Small intestine (tissue), 7 donors: ENCODE data around the gene GDPD3. TPM values are rescaled to one million over a fixed set of nuclear protein-coding genes. Genes with fewer than 3 reads are reported as not detected.

ENCODE experiments used
- DNase-seq, 2 donors: peaks; one replicate each; pipeline versions ENCODE4 v3.0.0 to v3.0.0-alpha.2; 2013
- FAIRE-seq: peaks from 2 replicates; lab custom pipeline; 2012; peaks lifted over from hg19 to GRCh38; lab: Jason Lieb, UNC
- H3K27ac ChIP-seq, 3 donors: one replicate each; pipeline ENCODE4 v1.5.1; 2013; ENCODE audit warnings: low read length in 2 of 3, mild to moderate bottlenecking in 2 of 3, control low read depth in 1 of 3, inconsistent platforms in 1 of 3, low read depth in 1 of 3, moderate library complexity in 1 of 3
- H3K27me3 ChIP-seq, 3 donors: one replicate each; pipeline ENCODE4 v1.6.1; 2013; ENCODE audit warnings: low read length in 3 of 3, inconsistent platforms in 1 of 3; ENCODE audit not compliant: control insufficient read depth in 3 of 3, insufficient read depth in 3 of 3
- H3K36me3 ChIP-seq, 3 donors: one replicate each; pipeline ENCODE4 v1.6.1; 2013; ENCODE audit warnings: low read length in 3 of 3, inconsistent platforms in 1 of 3, low read depth in 1 of 3, mild to moderate bottlenecking in 1 of 3, moderate library complexity in 1 of 3; ENCODE audit not compliant: control insufficient read depth in 3 of 3, insufficient read depth in 2 of 3
- H3K4me1 ChIP-seq, 3 donors: one replicate each; pipeline ENCODE4 v1.6.1; 2013; ENCODE audit warnings: low read length in 2 of 3, inconsistent platforms in 1 of 3, low read depth in 1 of 3, mild to moderate bottlenecking in 1 of 3, moderate library complexity in 1 of 3; ENCODE audit not compliant: control insufficient read depth in 3 of 3, insufficient read depth in 2 of 3
- H3K4me3 ChIP-seq, 3 donors: one replicate each; pipeline ENCODE4 v1.5.1; 2013; ENCODE audit warnings: low read length in 3 of 3, control low read depth in 1 of 3, inconsistent platforms in 1 of 3, low read depth in 1 of 3, mild to moderate bottlenecking in 1 of 3, moderate library complexity in 1 of 3
- H3K9me3 ChIP-seq, 2 donors: one replicate each; pipeline ENCODE4 v1.6.1; 2013; ENCODE audit warnings: low read depth in 1 of 2, low read length in 1 of 2; ENCODE audit not compliant: control insufficient read depth in 2 of 2, insufficient read depth in 1 of 2
- WGBS, 3 donors: extraction: QIAGEN DNeasy Blood & Tissue Kit; methylation state at CpG; one replicate each; pipeline ENCODE4 v1.1.7; 2013; 5-methylcytosine and 5-hydroxymethylcytosine counted together
- polyA plus RNA-seq, 4 donors: library from polyadenylated mRNA; stranded (reverse) in 3 of 4; unstranded in 1 of 4; fragments of 200-250 nt in 3 of 4; fragments of 120-200 nt in 1 of 4; gene quantifications; one replicate each; pipeline versions ENCODE4 v1.2.1 to v1.2.3, GENCODE V29; 2013
- donor health status: healthy with polysubstance abuse.
- donor health status: control.
- donor health status: control.
- donor health status: Bipolar disorder and iron deficiency.
- donor health status: healthy.

GDPD3 gene
- polyA plus RNA-seq, 4 donors: 13.2 to 23.9 (median 19.5) TPM

- 76 to 81% (median 80%) methylated on average over 27 to 29 of the region's 29 CpGs for whole genome bisulfite sequencing, 3 donors
- no peak overlapping the region for H3K27ac ChIP-seq
- FAIRE-seq (no peak), DNase-seq (peak; percentile 69 to 79)
- peaks cover 7 to 96% (median 28%) of the 10 kb centered on the region in 3 donors for H3K36me3 ChIP-seq
- no peak overlapping the region for H3K4me3 ChIP-seq
- H3K9me3 ChIP-seq: no peaks in the 10 kb centered on the region
- H3K4me1 ChIP-seq: peaks cover 3 to 46% (median 4%) of the 10 kb centered on the region in 3 donors
- no peaks in the 10 kb centered on the region for H3K27me3 ChIP-seq
Measured at GRCh38 chr16:30112197-30113030, 923 bp downstream of the GDPD3 start.

GRCh38 chr16:30110661-30111060 is 2.7 kb downstream of the GDPD3 start:
- H3K9me3 ChIP-seq: no peaks in the 10 kb centered on the region
- DNase-seq (no peak), FAIRE-seq (no peak)
- H3K27ac ChIP-seq: no peak overlapping the region
- H3K36me3 ChIP-seq: peaks cover 6 to 95% (median 22%) of the 10 kb centered on the region in 3 donors
- H3K27me3 ChIP-seq: no peaks in the 10 kb centered on the region
- H3K4me3 ChIP-seq: no peak overlapping the region
- peaks cover 0 to 28% (median 3%) of the 10 kb centered on the region in 3 donors for H3K4me1 ChIP-seq
- 68 to 81% (median 71%) methylated on average over 7 of the region's 7 CpGs for WGBS, 3 donors

- Histone ChIP-seq H3K36me3 (peaks cover 8 to 88% (median 16%) of the 10 kb centered on the region in 3 donors), H3K4me1 (peaks cover 0 to 15% (median 0%) of the 10 kb centered on the region in 3 donors), H3K9me3 (no peaks in the 10 kb centered on the region), H3K27ac (no peak overlapping the region), H3K4me3 (no peak overlapping the region), H3K27me3 (no peaks in the 10 kb centered on the region)
- no peak for FAIRE-seq
- DNase-seq: no peak
- WGBS, 3 donors: 78 to 82% (median 82%) methylated on average over 15 of the region's 15 CpGs
Measured at GRCh38 chr16:30108059-30108850, 5.1 kb downstream of the GDPD3 start.

GRCh38 chr16:30104492-30104891 is 8.8 kb downstream of the GDPD3 start:
- Histone ChIP-seq H3K27me3 (no peaks in the 10 kb centered on the region), H3K4me1 (peaks cover 0 to 13% (median 0%) of the 10 kb centered on the region in 3 donors), H3K27ac (no peak overlapping the region), H3K36me3 (peaks cover 0 to 57% (median 5%) of the 10 kb centered on the region in 3 donors), H3K4me3 (no peak overlapping the region), H3K9me3 (no peaks in the 10 kb centered on the region)
- 57 to 74% (median 70%) methylated on average over 6 of the region's 6 CpGs for WGBS, 3 donors
- no peak for DNase-seq
- no peak for FAIRE-seq

- no peak overlapping the region for H3K27ac ChIP-seq
- 89 to 92% (median 91%) methylated on average over 4 of the region's 4 CpGs for WGBS, 3 donors
- FAIRE-seq: no peak
Measured at GRCh38 chr16:30104090-30104489, 9.2 kb downstream of the GDPD3 start.

GRCh38 chr16:30096862-30097563 is 16.3 kb downstream of the GDPD3 start:
- FAIRE-seq (no peak), DNase-seq (no peak)
- Histone ChIP-seq H3K27ac (peak overlapping the region; percentile 65 to 77 (median 70)), H3K4me3 (no peak overlapping the region), H3K9me3 (peaks cover 1 to 23% of the 10 kb centered on the region in 2 donors), H3K36me3 (peaks cover 0 to 24% (median 3%) of the 10 kb centered on the region in 3 donors), H3K4me1 (peaks cover 2 to 22% (median 6%) of the 10 kb centered on the region in 3 donors), H3K27me3 (no peaks in the 10 kb centered on the region)
- WGBS, 3 donors: 96 to 97% (median 96%) methylated on average over 18 of the region's 18 CpGs

More at GRCh38 chr16:30104090-30104489, 9.2 kb downstream of the GDPD3 start:
- DNase-seq: no peak
- Histone ChIP-seq H3K4me1 (peaks cover 0 to 13% (median 0%) of the 10 kb centered on the region in 3 donors), H3K4me3 (no peak overlapping the region), H3K9me3 (no peaks in the 10 kb centered on the region), H3K27me3 (no peaks in the 10 kb centered on the region), H3K36me3 (peaks cover 0 to 54% (median 5%) of the 10 kb centered on the region in 3 donors)

- peak within 1 kb of the TSS; percentile 68 to 88 (median 78) for H3K4me3 ChIP-seq
- peak within 1 kb of the TSS; percentile 65 to 95 (median 77) for H3K27ac ChIP-seq
- DNase-seq (peak; percentile 87 to 93), FAIRE-seq (no peak)
- peaks cover 2 to 26% (median 6%) of the 10 kb centered on the region in 3 donors for H3K4me1 ChIP-seq
- H3K27me3 ChIP-seq: no peaks in the 10 kb centered on the region
- WGBS, 3 donors: 9 to 20% (median 10%) methylated on average over 34 to 77 of the region's 77 CpGs
- peaks cover 1 to 23% of the 10 kb centered on the region in 2 donors for H3K9me3 ChIP-seq
- H3K36me3 ChIP-seq: peaks cover 0 to 24% (median 3%) of the 10 kb centered on the region in 3 donors
Measured at GRCh38 chr16:30096105-30096861, 17.1 kb downstream of the GDPD3 start, which contains the start of gene YPEL3. TSS of gene YPEL3 (minus strand) at chr16:30096213. CDS start at chr16:30095482, 731 bp downstream.
